ENCODE data around the gene SLC7A6. TPM values are rescaled to one million over a fixed set of nuclear protein-coding genes. Genes with fewer than 3 reads are reported as not detected.

The SLC7A6 gene
- total and polyA plus RNA-seq, 2 of the 8 experiments (the other 6 are each of a cell fraction or from before 2014, with no cell fraction given): 28.0 to 37.8 TPM

DNA sequence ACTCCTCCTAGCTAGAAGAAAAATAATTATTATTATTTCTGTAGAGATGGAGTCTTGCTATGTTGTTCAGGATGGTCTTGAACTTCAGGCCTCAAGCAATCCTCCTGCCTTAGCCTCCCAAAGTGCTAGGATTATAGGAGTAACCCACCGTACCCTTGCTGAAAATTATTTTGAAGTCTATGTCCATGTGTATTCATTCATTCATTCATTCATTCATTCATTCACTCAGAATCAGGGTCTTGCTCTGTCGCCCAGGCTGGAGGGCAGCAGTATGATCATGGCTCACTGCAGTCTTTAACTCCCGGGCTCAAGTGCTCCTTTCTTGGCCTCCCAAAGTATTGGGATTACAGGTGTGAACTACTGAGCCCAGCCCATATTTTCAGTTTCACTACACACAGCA lies 42.3 kb downstream of the SLC7A6 start:
- Histone ChIP-seq H4K8ac (ENCODE audit: extremely low read depth, insufficient read depth, low read length) (no peak overlapping the region), H3K4me2 (ENCODE audit: insufficient read depth in 1 of 2, low read depth in 2 of 2, low read length in 2 of 2) (no peak overlapping the region), H3K18ac (ENCODE audit: extremely low read depth, low read length) (no peak overlapping the region), H3K9me3 (ENCODE audit: insufficient read depth in 2 of 2, low read depth in 1 of 2, low read length in 1 of 2) (no peaks in the 10 kb centered on the region), H2AK5ac (ENCODE audit: low read depth, low read length) (no peak overlapping the region), H3K23ac (ENCODE audit: insufficient read length) (no peak overlapping the region), H2BK120ac (replicated peaks; ENCODE audit: low read depth, low read length) (no peak overlapping the region), H2BK12ac (ENCODE audit: low read depth, low read length) (no peak overlapping the region), H3K36me3 (ENCODE audit: control insufficient read depth in 2 of 4, insufficient read depth in 4 of 4, low read length in 3 of 4) (peaks cover 7 to 56% (median 34%) of the 10 kb centered on the region in 4 experiments), H3K4ac (replicated peaks; ENCODE audit: insufficient read length, low read depth, low read length) (no peak overlapping the region), H4K20me1 (replicated peaks in 1 of 2; ENCODE audit: control insufficient read depth in 1 of 2, insufficient read depth in 2 of 2, low read length in 2 of 2) (peaks cover 0 to 7% of the 10 kb centered on the region in 2 experiments), H3K14ac (ENCODE audit: insufficient read length) (no peak overlapping the region), H3K56ac (replicated peaks; ENCODE audit: insufficient read length, low read depth, low read length) (no peak overlapping the region), H2BK15ac (ENCODE audit: low read length) (no peak overlapping the region), H2BK5ac (ENCODE audit: low read depth, low read length) (no peak overlapping the region), H4K91ac (replicated peaks; ENCODE audit: insufficient read length, low read length) (no peak overlapping the region), H2AFZ (ENCODE audit: low read length) (no peak overlapping the region), H3K4me1 (replicated peaks in 1 of 4; ENCODE audit: control insufficient read depth in 3 of 4, insufficient read depth in 4 of 4, low read length in 3 of 4) (peaks cover 3 to 6% (median 4%) of the 10 kb centered on the region in 4 experiments; a peak in 5 of 7 replicates), H3K4me3 (ENCODE audit: extremely low read depth in 1 of 4, insufficient read depth in 2 of 4, low read depth in 3 of 4, low read length in 4 of 4) (no peak overlapping the region), H3K23me2 (ENCODE audit: low read depth, low read length) (peaks cover 9% of the 10 kb centered on the region; the same call in 1 of the 2 replicates), H4K5ac (ENCODE audit: insufficient read length, low read depth, low read length) (no peak overlapping the region), H3K27me3 (replicated peaks in 1 of 4; ENCODE audit: control insufficient read depth in 3 of 4, extremely low read depth in 1 of 4, insufficient read depth in 3 of 4, low read length in 3 of 4) (no peaks in the 10 kb centered on the region), H3K79me1 (ENCODE audit: low read depth, low read length) (peaks cover 5% of the 10 kb centered on the region; the same call in 1 of the 2 replicates), H3K9ac (replicated peaks in 1 of 4; ENCODE audit: extremely low read depth in 1 of 4, low read depth in 3 of 4, low read length in 3 of 4) (no peak overlapping the region), H3K79me2 (ENCODE audit: control insufficient read depth in 1 of 2, insufficient read depth in 2 of 2, low read length in 2 of 2) (peaks cover 4 to 18% of the 10 kb centered on the region in 2 experiments), H3K27ac (ENCODE audit: low read depth, low read length) (no peak overlapping the region), H2BK20ac (ENCODE audit: low read length) (no peak overlapping the region)
- no peak for FAIRE-seq
- POLR2A ChIA-PET (ENCODE audit: partially characterized antibody): no interaction called here
- DNase-seq (ENCODE audit: low read depth in 1 of 2, low spot score in 2 of 2): no peak
- CTCF ChIA-PET (ENCODE audit: partially characterized antibody): interaction anchor here (0.5 to 1.3 kb wide), 4 partner anchors 23 to 293 kb away, joined by 3 to 4 read pairs (median 3); partner anchors contain the start of gene SLC7A6
- no peak for TF ChIP-seq CHD1 (IDR thresholded peaks at IDR 0.05; ENCODE audit: low read depth, low read length)
- no peak for TF ChIP-seq GTF2F1 (IDR thresholded peaks at IDR 0.05; ENCODE audit: borderline replicate concordance, low read depth, low read length)
- TF ChIP-seq HDAC2 (IDR thresholded peaks at IDR 0.05; ENCODE audit: borderline replicate concordance in 1 of 2, low read depth in 2 of 2, low read length in 2 of 2): no peak
- no peak for TF ChIP-seq POU5F1 (IDR thresholded peaks at IDR 0.05; ENCODE audit: low read depth, low read length)
- TF ChIP-seq YY1 (IDR thresholded peaks at IDR 0.05; ENCODE audit: low read depth, low read length): no peak
- no peak for TF ChIP-seq MAX (IDR thresholded peaks at IDR 0.05)
- TF ChIP-seq SRF (IDR thresholded peaks at IDR 0.05; ENCODE audit: low read depth, low read length): no peak
- TF ChIP-seq RXRA (IDR thresholded peaks at IDR 0.05; ENCODE audit: insufficient read depth, low read depth, low read length): no peak
- TF ChIP-seq SAP30 (IDR thresholded peaks at IDR 0.05; ENCODE audit: insufficient read depth, insufficient replicate concordance, low read length): no peak
- WGBS, 2 experiments (ENCODE audit: extremely low coverage in 1 of 2, insufficient coverage in 1 of 2, insufficient read length in 1 of 2, insufficient replicate concordance in 2 of 2, low coverage in 1 of 2, low lambda C conversion rate in 2 of 2, missing lambda C conversion rate in 1 of 2): 96% methylated on average over 3 of the region's 3 CpGs; no CpG with 5 or more reads in 1 of the 2 experiments
